ENCODE measurements around the gene CNNM4.

The CNNM4 gene

DNA sequence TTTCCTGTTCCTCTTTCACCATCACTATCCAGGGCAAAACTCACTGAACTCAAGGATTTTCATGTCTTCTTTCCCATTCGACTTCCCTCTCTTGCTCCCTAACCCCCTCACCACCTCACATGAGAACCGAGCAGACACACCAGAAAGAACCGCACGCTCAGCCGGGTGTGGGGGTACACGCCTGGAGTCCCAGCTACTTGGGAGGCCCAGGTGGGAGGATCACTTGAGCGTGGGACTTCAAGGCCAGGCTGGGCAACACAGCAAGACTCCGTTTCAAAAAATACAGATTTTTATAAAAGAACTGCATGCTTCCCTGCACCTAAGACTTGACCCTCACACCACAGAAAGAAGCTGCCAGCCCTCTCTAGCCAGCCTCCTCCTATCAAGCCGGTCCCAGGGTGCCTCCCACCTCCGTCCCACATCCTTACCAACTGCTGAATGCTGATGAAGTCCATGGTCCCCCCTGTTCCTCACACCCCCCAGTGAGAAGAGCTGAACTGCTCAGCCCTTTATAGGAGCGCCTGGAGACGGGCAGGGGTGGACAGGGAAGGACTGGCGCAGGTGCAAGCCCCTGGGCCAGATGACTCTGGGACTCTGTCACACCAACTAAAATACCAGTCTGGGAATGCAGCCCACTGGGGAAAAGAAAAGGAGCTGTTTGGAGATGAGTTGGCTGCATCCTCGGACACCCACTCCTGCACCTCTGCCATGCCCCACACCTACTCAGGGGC is 83.0 kb downstream of the CNNM4 start, which contains the start of gene ANKRD23:
TSS of gene ANKRD23 (minus strand) at position 484 of the 731 bp plus-strand sequence. CDS start at position 455, 29 bp downstream.
- Histone ChIP-seq H3F3A (ENCODE audit: low read depth) (no peaks in the 10 kb centered on the region), H3K27me3 (ENCODE audit: insufficient read depth, low read length, poor library complexity, severe bottlenecking) (no peaks in the 10 kb centered on the region)

GRCh38 chr2:96844405-96844808 is 83.7 kb downstream of the CNNM4 start:
- no peaks in the 10 kb centered on the region for H3K9me3 ChIP-seq (ENCODE audit: insufficient read depth, low read depth, low read length)
- no peak overlapping the region for H3K4me2 ChIP-seq (ENCODE audit: low read depth, low read length, poor library complexity, severe bottlenecking)
- H3K4me1 ChIP-seq (ENCODE audit: insufficient read depth, low read length, poor library complexity, severe bottlenecking) = peaks cover 8% of the 10 kb centered on the region
- H2AFZ ChIP-seq (ENCODE audit: low read length) = no peak overlapping the region
- no peak overlapping the region for H3K4me3 ChIP-seq (ENCODE audit: low read length, poor library complexity, severe bottlenecking)
- no peaks in the 10 kb centered on the region for H3F3A ChIP-seq (ENCODE audit: low read depth)
- no peak overlapping the region for H3K9ac ChIP-seq (ENCODE audit: low read depth, low read length, poor library complexity, severe bottlenecking)
- H4K20me1 ChIP-seq (ENCODE audit: insufficient read depth, low read length, poor library complexity, severe bottlenecking) = no peaks in the 10 kb centered on the region
- TF ChIP-seq CTCF (conservative IDR thresholded peaks at IDR 0.05; ENCODE audit: low read length) (no peak), EZH2phosphoT487 (IDR thresholded peaks at IDR 0.05; ENCODE audit: borderline replicate concordance) (no peak)
- H3K27me3 ChIP-seq (ENCODE audit: insufficient read depth, low read length, poor library complexity, severe bottlenecking) = no peaks in the 10 kb centered on the region
- peaks cover 9% of the 10 kb centered on the region; the same call in 1 of the 2 replicates for H3K36me3 ChIP-seq (ENCODE audit: insufficient read depth, low read length)
- no peaks in the 10 kb centered on the region for H3K79me2 ChIP-seq (ENCODE audit: insufficient read depth, low read length)
- H3K9me2 ChIP-seq (replicated peaks; ENCODE audit: low read depth, low read length) = no peaks in the 10 kb centered on the region

More for the DNA sequence above, 83.0 kb downstream of the CNNM4 start, which contains the start of gene ANKRD23:
- H3K9ac ChIP-seq (ENCODE audit: low read depth, low read length, poor library complexity, severe bottlenecking) = no peak within 1 kb of the TSS
- no peaks in the 10 kb centered on the region for H3K9me2 ChIP-seq (replicated peaks; ENCODE audit: low read depth, low read length)
- no peak within 1 kb of the TSS for H3K4me3 ChIP-seq (ENCODE audit: low read length, poor library complexity, severe bottlenecking)
- H2AFZ ChIP-seq (ENCODE audit: low read length) = no peak within 1 kb of the TSS
- no peak within 1 kb of the TSS for H3K4me2 ChIP-seq (ENCODE audit: low read depth, low read length, poor library complexity, severe bottlenecking)
- no peak for TF ChIP-seq EZH2phosphoT487 (IDR thresholded peaks at IDR 0.05; ENCODE audit: borderline replicate concordance)
- TF ChIP-seq CTCF (conservative IDR thresholded peaks at IDR 0.05; ENCODE audit: low read length) = no peak
- no peaks in the 10 kb centered on the region for H4K20me1 ChIP-seq (ENCODE audit: insufficient read depth, low read length, poor library complexity, severe bottlenecking)
- no peaks in the 10 kb centered on the region for H3K79me2 ChIP-seq (ENCODE audit: insufficient read depth, low read length)
- no peaks in the 10 kb centered on the region for H3K9me3 ChIP-seq (ENCODE audit: insufficient read depth, low read depth, low read length)
- H3K36me3 ChIP-seq (ENCODE audit: insufficient read depth, low read length) = peaks cover 9% of the 10 kb centered on the region; the same call in 1 of the 2 replicates
- H3K4me1 ChIP-seq (ENCODE audit: insufficient read depth, low read length, poor library complexity, severe bottlenecking) = peaks cover 8% of the 10 kb centered on the region

DNA sequence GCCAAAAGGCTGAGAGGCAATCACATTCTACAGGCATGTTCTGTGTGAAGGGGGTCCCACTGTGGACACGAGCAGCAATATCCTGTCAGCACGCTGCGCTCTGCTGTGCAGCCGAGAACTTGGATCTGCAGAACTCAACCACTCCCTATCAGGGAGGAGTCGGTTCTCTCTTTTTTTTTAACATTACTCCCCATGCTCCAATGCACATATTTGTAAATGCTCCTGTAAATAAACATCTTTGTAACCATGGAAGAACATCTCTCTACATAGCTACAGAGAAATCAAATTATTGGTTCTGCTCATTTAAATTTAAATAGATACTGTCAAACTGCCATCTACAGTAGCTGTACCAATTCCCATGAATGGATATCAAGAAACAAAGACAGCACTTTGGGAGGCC is 86.1 kb downstream of the CNNM4 start:
- no peaks in the 10 kb centered on the region for H3F3A ChIP-seq (ENCODE audit: low read depth)

More for the DNA sequence above, 86.1 kb downstream of the CNNM4 start:
- Histone ChIP-seq H3K4me2 (ENCODE audit: low read depth, low read length, poor library complexity, severe bottlenecking) (no peak overlapping the region), H3K9me2 (replicated peaks; ENCODE audit: low read depth, low read length) (no peaks in the 10 kb centered on the region), H3K79me2 (ENCODE audit: insufficient read depth, low read length) (no peaks in the 10 kb centered on the region), H3K36me3 (ENCODE audit: insufficient read depth, low read length) (peaks cover 21% of the 10 kb centered on the region; the same call in 1 of the 2 replicates), H3K9me3 (ENCODE audit: insufficient read depth, low read depth, low read length) (no peaks in the 10 kb centered on the region), H3K27me3 (ENCODE audit: insufficient read depth, low read length, poor library complexity, severe bottlenecking) (no peaks in the 10 kb centered on the region), H3K4me3 (ENCODE audit: low read length, poor library complexity, severe bottlenecking) (no peak overlapping the region), H2AFZ (ENCODE audit: low read length) (no peak overlapping the region), H3K9ac (ENCODE audit: low read depth, low read length, poor library complexity, severe bottlenecking) (no peak overlapping the region), H4K20me1 (ENCODE audit: insufficient read depth, low read length, poor library complexity, severe bottlenecking) (no peaks in the 10 kb centered on the region), H3K4me1 (ENCODE audit: insufficient read depth, low read length, poor library complexity, severe bottlenecking) (peaks cover 8% of the 10 kb centered on the region)
- TF ChIP-seq CTCF (conservative IDR thresholded peaks at IDR 0.05; ENCODE audit: low read length) (no peak), EZH2phosphoT487 (IDR thresholded peaks at IDR 0.05; ENCODE audit: borderline replicate concordance) (no peak)

Data from Loucy (cell line).